Frontal cortex (tissue), 4 donors: Measurements from ENCODE around the gene SETD2. TPM values are rescaled to one million over a fixed set of nuclear protein-coding genes. Genes with fewer than 3 reads are reported as not detected.

ENCODE experiments used
- DNase-seq, 2 donors: peaks; one replicate each; pipeline ENCODE4 v3.0.0; 2012; ENCODE audit warnings: low spot score in 2 of 2
- FAIRE-seq: peaks from 2 replicates; lab custom pipeline; 2012; peaks lifted over from hg19 to GRCh38; lab: Jason Lieb, UNC
- small RNA-seq: library from RNA; depleted of rRNA; stranded (forward); fragments of <200 nt; gene quantifications from one replicate; pipeline ENCODE3, GENCODE V24; 2014
- total RNA-seq: library from RNA; depleted of rRNA; stranded (reverse); fragments of >200 nt; gene quantifications from one replicate; pipeline ENCODE4 v1.2.3, GENCODE V29; 2014
- donor health status: control.
- donor health status: control.
- donor health status: control.

The SETD2 gene
- total RNA-seq, 1 donor from 2014 or later: 77.5 TPM

DNA sequence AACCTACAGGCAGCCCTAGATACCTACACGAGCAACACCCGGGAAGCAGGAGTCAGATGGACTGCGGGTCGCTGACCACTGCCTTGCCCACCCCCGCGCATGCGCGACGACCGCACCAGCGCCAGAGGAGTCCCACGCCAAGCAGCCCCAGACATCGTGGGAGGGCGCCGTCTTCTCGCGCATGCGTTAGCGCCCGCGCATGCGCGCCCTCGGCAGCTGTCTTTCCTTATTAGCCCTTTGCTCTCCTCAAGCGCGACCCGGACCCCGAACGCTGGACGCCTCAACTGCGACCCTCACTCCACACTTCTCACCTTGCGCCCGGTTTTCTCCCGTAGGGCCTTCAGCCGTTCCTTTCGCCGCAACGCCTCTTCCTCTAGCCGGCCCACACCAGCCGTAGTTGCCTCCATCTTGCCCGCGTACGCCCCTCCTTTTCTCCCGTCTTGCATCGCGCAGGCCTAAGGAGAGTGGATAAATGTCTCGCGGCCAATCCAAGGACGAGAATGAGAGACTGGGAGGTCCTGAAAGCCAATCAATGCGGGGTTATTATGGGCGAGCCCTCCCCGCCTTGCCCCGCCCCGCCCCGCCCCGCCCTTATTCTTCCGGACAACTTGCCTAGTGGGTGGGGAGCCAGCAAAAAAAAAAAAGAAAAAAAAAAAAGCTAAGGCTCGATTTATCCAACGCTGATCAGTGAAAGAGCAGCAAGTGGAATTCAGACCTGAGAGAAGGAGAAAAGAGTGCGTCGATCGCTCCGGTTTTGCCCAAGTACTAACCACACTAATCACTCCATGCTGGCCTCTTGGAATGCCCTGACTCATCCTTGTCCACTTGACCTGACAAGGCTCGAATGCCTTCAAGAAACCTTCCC, 187.4 kb downstream of the SETD2 start, which contains the start of gene CCDC12:
TSS of gene CCDC12 (minus strand) at position 420 of the 865 bp plus-strand sequence. CDS start at position 407, 13 bp downstream.
- peak; percentile 98 for DNase-seq
- FAIRE-seq: no peak

DNA sequence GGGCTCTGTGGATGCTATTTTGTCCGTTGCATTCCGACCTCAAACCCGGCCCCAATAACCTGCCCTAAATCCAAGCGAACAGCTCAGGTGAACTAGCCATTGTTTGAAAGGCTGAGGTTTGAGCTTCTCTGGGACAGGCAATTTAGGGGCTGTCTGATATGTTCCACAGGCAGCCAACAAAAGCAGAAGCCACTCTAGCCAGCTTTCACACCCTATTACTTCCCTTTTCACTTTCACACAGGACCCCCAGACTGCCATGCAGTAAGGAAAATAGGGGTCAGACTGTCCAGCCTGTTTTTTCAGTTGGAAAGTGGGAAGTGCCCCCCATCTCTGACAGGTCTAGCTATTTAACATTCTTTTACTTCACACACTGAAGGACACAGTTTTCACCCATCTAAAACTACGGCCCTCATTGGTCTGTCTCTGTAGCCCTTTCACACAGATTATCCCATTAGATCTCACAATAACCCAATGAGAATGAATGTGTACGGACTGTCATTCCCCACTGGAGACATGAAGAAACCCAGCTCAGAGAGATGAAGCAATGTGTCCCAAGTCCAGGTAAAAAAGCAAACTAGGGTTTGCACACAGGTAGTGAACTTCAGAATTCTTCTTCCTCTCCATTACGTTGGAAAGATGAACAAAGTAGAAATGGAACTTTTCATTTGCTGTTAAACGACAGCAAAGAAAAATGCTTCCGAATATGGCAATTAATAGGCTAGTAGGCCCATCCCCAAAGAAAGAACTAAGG, 189.3 kb downstream of the SETD2 start:
- no peak for FAIRE-seq
- DNase-seq: no peak

DNA sequence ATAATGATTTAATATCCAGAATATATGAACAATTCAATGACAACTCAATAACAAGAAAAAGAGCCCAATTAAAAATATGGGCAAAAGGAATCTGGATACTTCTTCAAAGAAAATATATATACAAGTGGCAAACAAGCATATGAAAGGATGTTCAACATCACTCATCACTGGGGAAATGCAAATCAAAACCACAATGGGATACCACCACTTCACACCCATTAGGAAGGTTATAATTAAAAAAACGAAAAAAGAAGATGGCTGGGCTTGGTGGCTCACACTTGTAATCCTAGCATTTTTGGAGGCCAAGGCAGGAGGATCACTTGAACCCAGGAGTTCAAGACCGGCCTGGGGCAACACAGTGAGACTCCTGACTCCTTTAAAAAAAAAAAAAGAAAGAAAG, 191.5 kb downstream of the SETD2 start:
- no peak for FAIRE-seq

DNA sequence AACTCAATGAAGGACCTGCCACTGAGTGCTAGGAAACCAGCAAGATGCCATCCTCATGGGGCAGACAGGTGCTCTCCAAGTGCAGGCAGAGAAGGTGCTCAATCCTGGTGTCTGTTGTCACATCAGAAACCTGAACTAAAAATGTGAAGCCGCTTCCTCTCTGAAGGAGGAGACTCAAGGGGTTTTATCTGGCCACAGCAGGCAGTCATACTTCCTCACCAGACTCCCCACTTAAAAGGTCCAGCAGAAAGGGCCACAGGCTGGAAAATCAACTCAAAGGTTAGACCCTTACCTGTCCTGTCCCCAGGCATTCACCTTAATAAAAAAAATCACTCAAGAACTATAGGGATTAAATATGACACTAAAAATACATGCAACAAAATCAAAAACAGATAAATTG, 192.2 kb downstream of the SETD2 start:
- FAIRE-seq (no peak), DNase-seq (no peak)

More for the DNA sequence above, 191.5 kb downstream of the SETD2 start:
- no peak for DNase-seq

DNA sequence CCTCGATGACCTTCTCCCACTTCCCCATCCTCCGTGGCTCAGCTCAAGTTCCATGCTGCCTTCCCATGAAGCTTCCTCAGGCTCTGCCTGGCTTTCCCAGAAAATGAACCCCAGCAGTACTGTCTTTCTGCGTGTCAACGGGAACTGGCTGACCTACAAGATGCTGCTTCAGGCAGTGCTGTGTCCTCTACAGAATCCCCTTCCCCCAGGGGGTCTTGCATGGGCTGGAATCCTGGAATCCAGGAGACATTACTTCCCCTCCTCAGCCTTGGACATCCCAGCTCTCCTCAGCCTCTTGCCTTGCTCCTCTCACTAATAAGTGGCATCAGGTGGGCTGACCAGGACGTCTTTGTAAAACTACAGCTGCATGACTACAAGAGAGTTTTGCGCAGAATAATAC, 192.8 kb downstream of the SETD2 start:
- DNase-seq (no peak), FAIRE-seq (no peak)

DNA sequence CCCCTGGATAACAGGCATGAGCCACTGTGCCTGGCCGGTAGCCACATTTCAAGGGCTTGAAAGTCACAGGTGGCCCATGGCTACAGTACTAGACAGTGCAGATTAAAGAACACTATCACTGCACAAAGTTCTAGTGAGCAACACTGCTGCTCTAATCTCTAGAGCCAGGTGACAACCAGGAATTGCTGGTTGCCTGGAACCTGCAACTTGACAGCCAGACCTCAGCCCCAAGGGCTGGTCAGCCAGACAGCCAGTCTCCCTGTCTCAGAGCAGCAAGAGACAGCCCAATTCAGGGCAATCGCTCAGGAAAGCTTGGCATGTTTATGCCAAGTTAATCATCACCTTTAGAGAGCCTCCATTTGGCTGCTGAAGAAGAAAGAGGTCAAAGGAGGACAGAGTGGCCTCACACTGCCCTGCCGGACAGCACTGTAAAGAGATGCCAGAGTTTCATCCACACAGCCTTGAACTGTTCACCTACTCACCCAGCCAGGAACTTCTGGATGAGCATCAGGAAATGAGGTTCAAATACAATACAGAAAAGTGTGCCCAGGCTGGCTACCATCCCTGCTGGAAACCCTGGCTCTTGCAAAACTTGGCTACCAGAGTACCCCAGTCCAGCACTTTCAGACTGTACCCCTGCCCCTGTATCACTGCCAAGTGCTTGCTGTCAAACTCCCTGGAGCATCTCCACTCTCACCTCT, 193.4 kb downstream of the SETD2 start:
- FAIRE-seq: no peak

DNA sequence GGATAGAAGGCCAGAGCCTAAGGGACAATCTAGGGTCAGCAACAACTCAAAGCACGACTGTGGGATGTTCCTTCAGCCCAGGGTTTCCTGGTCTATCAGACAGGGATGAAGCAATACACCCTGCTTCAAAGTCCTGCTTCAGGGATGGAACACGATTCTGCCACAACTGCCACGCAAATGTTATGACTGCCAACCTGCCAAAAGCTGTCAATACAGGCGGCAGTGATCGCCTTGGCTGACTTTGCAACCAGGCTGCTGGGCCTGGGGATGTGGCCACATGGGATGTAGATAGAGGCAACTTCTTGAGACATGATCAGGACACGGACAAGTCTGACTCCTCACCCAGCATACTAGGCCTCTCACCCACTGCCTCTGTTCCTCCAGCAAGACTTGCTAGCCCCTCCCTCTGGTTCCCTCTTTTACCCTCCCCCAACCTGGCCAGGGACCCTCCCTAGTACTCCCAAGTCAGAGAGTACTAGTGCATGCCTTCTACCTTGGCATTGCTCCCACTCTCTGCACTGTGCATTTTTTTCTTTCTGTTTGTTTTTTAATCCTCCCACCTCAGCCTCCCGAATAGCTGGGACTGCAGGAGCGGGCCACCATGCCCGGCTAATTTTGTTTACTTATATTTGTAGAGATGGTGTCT, 195.0 kb downstream of the SETD2 start:
- DNase-seq (no peak), FAIRE-seq (no peak)

More for the DNA sequence above, 193.4 kb downstream of the SETD2 start:
- DNase-seq: no peak

DNA sequence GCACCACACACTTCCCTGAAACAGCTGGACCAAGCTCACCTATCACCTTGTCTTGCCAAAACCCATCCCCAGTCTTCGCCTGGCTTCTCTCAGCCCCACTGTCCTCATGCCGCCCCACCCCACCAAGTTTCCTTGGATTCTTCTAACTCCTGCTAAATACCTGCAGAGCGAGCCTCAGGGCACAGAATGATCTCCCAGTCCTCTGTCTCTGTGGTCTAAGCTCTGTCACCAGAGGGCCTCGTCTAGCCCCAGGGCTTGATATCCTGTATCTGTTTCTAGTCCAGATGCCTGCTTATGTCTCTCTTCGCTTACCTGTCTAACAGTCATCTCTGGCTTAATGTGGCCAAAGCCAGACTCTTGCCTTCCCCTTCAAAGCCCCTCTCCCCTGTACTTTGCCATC, 197.1 kb downstream of the SETD2 start:
- no peak for FAIRE-seq
- no peak for DNase-seq

Small RNAs within 50 kb of the gene (small RNA-seq; reads per million reads assigned to genes)
- not detected for gene MRPL57P3

Other genes starting within 250 kb of the SETD2 start
- gene CCDC12, start 187.4 kb downstream of the SETD2 start, total RNA-seq: 25.3 TPM
- gene NBEAL2, start 184.4 kb downstream of the SETD2 start, total RNA-seq: 4.9 TPM
- 4.5 TPM for gene KIF9, start 118.7 kb upstream of the SETD2 start, total RNA-seq
- 26.1 TPM for gene KLHL18, start 118.8 kb upstream of the SETD2 start, total RNA-seq
- gene PTPN23, start 216.9 kb upstream of the SETD2 start, total RNA-seq: 19.2 TPM